K562 (cell line): Measurements from ENCODE around the gene KCTD1. TPM values are rescaled to one million over a fixed set of nuclear protein-coding genes. Genes with fewer than 3 reads are reported as not detected.

Experiments
- ATAC-seq: fragments of 200-7000 bp; cut with Tn5 transposase; 3 replicates; pipeline ENCODE4 v1.9.1; 2020; ENCODE audit warnings: moderate library complexity
- BruUV-seq: library from RNA; stranded (reverse); fragments of 400-500 nt; replicated peaks from 2 replicates; lab custom pipeline; 2021; lab: Mats Ljungman, UMichigan
- CTCF ChIA-PET: fragments of 300-600 bp; formaldehyde crosslinking; extraction: SDS; loops from one replicate; lab custom pipeline; 2021; ENCODE audit warnings: low intra/inter-chr PET ratio; lab: Yijun Ruan, JAX
- POLR2A ChIA-PET: fragments of 300-600, 350-650 bp; sonication (Branson Sonifier 250); formaldehyde crosslinking; extraction: SDS; loops from one replicate; lab custom pipeline; 2021; ENCODE audit warnings: antibody characterized with exemption, inconsistent platforms; lab: Yijun Ruan, JAX
- DNase-seq, 4 experiments: peaks; one replicate each; pipeline versions ENCODE4 v3.0.0 to v3.0.0-alpha.2; 2011 to 2018; ENCODE audit warnings: low spot score in 3 of 4, mixed read lengths in 3 of 4; ENCODE audit errors: extremely low read depth in 1 of 4
- FAIRE-seq: peaks from 2 replicates; lab custom pipeline; 2011; peaks lifted over from hg19 to GRCh38; lab: Jason Lieb, UNC
- H2AFZ ChIP-seq: 2 replicates; pipeline ENCODE4 v1.6.0; 2011; ENCODE audit warnings: low read depth, low read length, control low read depth, inconsistent platforms
- H3K27ac ChIP-seq: fragments of 200-600 bp; 3 replicates; pipeline ENCODE4 v1.8.0; 2011; ENCODE audit warnings: low read depth, mild to moderate bottlenecking, control low read depth, inconsistent platforms, low read length, moderate library complexity, mixed read lengths; ENCODE audit errors: extremely low read depth
- H3K27me3 ChIP-seq, 2 experiments: fragments of 300-600 bp in 1 of 2; 2 replicates in 1 of 2; 3 replicates in 1 of 2; pipeline versions ENCODE4 v1.6.0 to v1.8.0; 2011; ENCODE audit warnings: inconsistent platforms in 2 of 2, low read length in 2 of 2, mild to moderate bottlenecking in 1 of 2, mixed read lengths in 1 of 2, moderate library complexity in 1 of 2; ENCODE audit not compliant: control insufficient read depth in 2 of 2, insufficient read depth in 2 of 2
- H3K36me3 ChIP-seq: fragments of 300-600 bp; 3 replicates; pipeline ENCODE4 v1.8.0; 2011; ENCODE audit warnings: mild to moderate bottlenecking, low read length, inconsistent platforms; ENCODE audit not compliant: control insufficient read depth, insufficient read depth
- H3K4me1 ChIP-seq, 2 experiments: fragments of 200-600 bp in 1 of 2; replicated peaks in 1 of 2; 2 replicates in 1 of 2; 3 replicates in 1 of 2; pipeline versions ENCODE4 v1.5.1 to v1.8.0; 2011; ENCODE audit warnings: inconsistent platforms in 2 of 2, low read length in 2 of 2, mild to moderate bottlenecking in 1 of 2, mixed read lengths in 1 of 2, moderate library complexity in 1 of 2; ENCODE audit not compliant: control insufficient read depth in 2 of 2, insufficient read depth in 2 of 2
- H3K4me2 ChIP-seq: 2 replicates; pipeline ENCODE4 v1.6.1; 2011; ENCODE audit warnings: low read length, control low read depth, inconsistent platforms, mixed read lengths; ENCODE audit not compliant: insufficient read depth
- H3K4me3 ChIP-seq: fragments of 200-600 bp; sonication (generic), shearing (Covaris generic); 2 replicates; pipeline ENCODE4 v1.5.1; 2016; ENCODE audit warnings: control low read depth, inconsistent platforms
- H3K79me2 ChIP-seq: fragments of 200-600 bp; 3 replicates; pipeline ENCODE4 v1.8.0; 2011; ENCODE audit warnings: low read length, inconsistent platforms; ENCODE audit not compliant: control insufficient read depth, insufficient read depth
- H3K9ac ChIP-seq, 2 experiments: 2 replicates each; pipeline versions ENCODE4 v1.6.0 to v1.6.1; 2011; ENCODE audit warnings: low read depth in 2 of 2, low read length in 2 of 2, control low read depth in 1 of 2, inconsistent platforms in 1 of 2, mild to moderate bottlenecking in 1 of 2, mixed read lengths in 1 of 2; ENCODE audit not compliant: insufficient read depth in 1 of 2
- H3K9me1 ChIP-seq: one replicate; pipeline ENCODE4 v1.6.0; 2011; ENCODE audit warnings: inconsistent platforms, mild to moderate bottlenecking, low read length, moderate library complexity; ENCODE audit not compliant: control insufficient read depth, insufficient read depth
- H3K9me3 ChIP-seq: replicated peaks from 2 replicates; pipeline ENCODE4 v1.5.1; 2011; ENCODE audit warnings: low read depth, low read length, inconsistent platforms; ENCODE audit not compliant: control insufficient read depth, insufficient read depth
- H4K20me1 ChIP-seq: replicated peaks from 2 replicates; pipeline ENCODE4 v1.6.1; 2011; ENCODE audit warnings: low read length, inconsistent platforms, mixed read lengths; ENCODE audit not compliant: control insufficient read depth, insufficient read depth
- ARHGAP35 ChIP-seq: fragments of 450-650 bp; IDR thresholded peaks from 2 replicates; pipeline ENCODE4 v1.6.1; 2018; ENCODE audit not compliant: partially characterized antibody
- BMI1 ChIP-seq: fragments of 150-350 bp; IDR thresholded peaks from 2 replicates; pipeline ENCODE4 v1.6.1; 2014; ENCODE audit warnings: low read length
- CHCHD3 ChIP-seq: fragments of 250-450 bp; sonication (Bioruptor Pico); IDR thresholded peaks from 2 replicates; pipeline ENCODE4 v2.1.2; 2022; ENCODE audit warnings: mild to moderate bottlenecking
- HDAC2 ChIP-seq: fragments of 450-650 bp; IDR thresholded peaks from 2 replicates; pipeline ENCODE4 v1.6.1; 2016; ENCODE audit warnings: mild to moderate bottlenecking
- KLF13 ChIP-seq: fragments of 450-650 bp; IDR thresholded peaks from 2 replicates; pipeline ENCODE4 v1.6.1; 2016; ENCODE audit warnings: missing genetic modification characterization, low read depth, mild to moderate bottlenecking, missing compliant biosample characterization, moderate library complexity, borderline replicate concordance
- NFIC ChIP-seq: fragments of 450-650 bp; IDR thresholded peaks from 2 replicates; pipeline ENCODE4 v1.6.1; 2017; ENCODE audit warnings: mild to moderate bottlenecking, inconsistent platforms
- NRF1 ChIP-seq, 2 experiments: fragments of 450-650 bp; IDR thresholded peaks in 1 of 2; conservative IDR thresholded peaks in 1 of 2; 2 replicates each; pipeline ENCODE4 v1.6.1; 2014; ENCODE audit warnings: mild to moderate bottlenecking in 2 of 2
- SAFB ChIP-seq: fragments of 200-400 bp; formaldehyde crosslinking; IDR thresholded peaks from 2 replicates; pipeline ENCODE4 v1.6.1; 2017; ENCODE audit warnings: low read depth, low read length, borderline replicate concordance
- SPI1 ChIP-seq: IDR thresholded peaks from 2 replicates; pipeline ENCODE4 v1.6.1; 2011; ENCODE audit warnings: low read depth, low read length, control low read depth, borderline replicate concordance
- SRSF1 ChIP-seq: fragments of 200-400 bp; formaldehyde crosslinking; IDR thresholded peaks from 2 replicates; pipeline ENCODE4 v1.6.1; 2017; ENCODE audit warnings: mild to moderate bottlenecking, low read depth, low read length, moderate library complexity
- ZNF143 ChIP-seq: sonication (generic); formaldehyde crosslinking; IDR thresholded peaks from 2 replicates; pipeline ENCODE4 v1.9.0; 2022; ENCODE audit warnings: mild to moderate bottlenecking, missing genetic modification reagents
- ZNF75A ChIP-seq: fragments of 450-650 bp; formaldehyde crosslinking; IDR thresholded peaks from 2 replicates; pipeline ENCODE4 v1.4.0; 2020; ENCODE audit warnings: mild to moderate bottlenecking
- WGBS: fragments of 100-300 bp; shearing (Covaris generic); methylation state at CpG from one replicate; pipeline ENCODE4 v1.1.6; 2016; ENCODE audit warnings: low coverage, mixed read lengths; ENCODE audit not compliant: insufficient coverage; ENCODE audit errors: missing lambda C conversion rate; 5-methylcytosine and 5-hydroxymethylcytosine counted together
- in situ Hi-C: fragments of 300-500 bp; cut with MboI; formaldehyde crosslinking; loops from 4 replicates; pipeline ENCODE4 v1.15.0; 2018; ENCODE audit warnings: inconsistent platforms, mixed read lengths
- intact Hi-C: fragments of 100-400 bp; cut with micrococcal nuclease; formaldehyde crosslinking; loops from 2 replicates; pipeline ENCODE4 v1.14.2; 2022
- polyA plus RNA-seq, 8 experiments: library from polyadenylated mRNA; depleted of rRNA in 4 of 8; stranded (reverse) in 5 of 8; unstranded in 3 of 8; fragments of >200 nt; fragmentation: Nextera tagmentation in 2 of 8; fragmentation: Illumina TruSeq in 1 of 8; extraction: Ambion mirVana in 2 of 8; extraction: Trizol in 1 of 8; gene quantifications; 2 replicates each; pipeline versions ENCODE4 v1.2.1 to v1.2.3, GENCODE V29; 2011 to 2014; ENCODE audit warnings: inconsistent platforms in 1 of 8, missing spikeins in 1 of 8
- total RNA-seq, 7 experiments: library from RNA; depleted of rRNA in 6 of 7; stranded (reverse); fragments of >200 nt in 6 of 7; fragmentation: Illumina TruSeq in 2 of 7; extraction: Trizol in 2 of 7; gene quantifications; 2 replicates each; pipeline versions ENCODE4 v1.2.1 to v1.2.3, GENCODE V29; 2011 to 2021; ENCODE audit warnings: low replicate concordance in 1 of 7
- TF ChIP-seq, protein P1 (sequence below): fragments of 250-450 bp; sonication (Bioruptor Pico); IDR thresholded peaks from 2 replicates; pipeline ENCODE4 v1.8.0; 2021; ENCODE audit warnings: borderline replicate concordance, mild to moderate bottlenecking, moderate library complexity; ENCODE audit not compliant: poor library complexity, severe bottlenecking
- TF ChIP-seq, protein P2 (sequence below): fragments of 450-650 bp; IDR thresholded peaks from 2 replicates; pipeline ENCODE4 v1.6.1; 2014; ENCODE audit warnings: low read depth, mild to moderate bottlenecking, moderate library complexity, borderline replicate concordance
- TF ChIP-seq, protein P3 (sequence below), 2 experiments: fragments of 450-650 bp; IDR thresholded peaks; 2 replicates each; pipeline ENCODE4 v1.6.1; 2016
- TF ChIP-seq, protein P4 (sequence below): fragments of 450-650 bp; IDR thresholded peaks from 2 replicates; pipeline ENCODE4 v1.6.1; 2016; ENCODE audit warnings: antibody characterized with exemption

KCTD1 gene
- total and polyA plus RNA-seq, 9 of the 15 experiments (the other 6 are each of a cell fraction or from before 2014, with no cell fraction given) = not detected

DNA sequence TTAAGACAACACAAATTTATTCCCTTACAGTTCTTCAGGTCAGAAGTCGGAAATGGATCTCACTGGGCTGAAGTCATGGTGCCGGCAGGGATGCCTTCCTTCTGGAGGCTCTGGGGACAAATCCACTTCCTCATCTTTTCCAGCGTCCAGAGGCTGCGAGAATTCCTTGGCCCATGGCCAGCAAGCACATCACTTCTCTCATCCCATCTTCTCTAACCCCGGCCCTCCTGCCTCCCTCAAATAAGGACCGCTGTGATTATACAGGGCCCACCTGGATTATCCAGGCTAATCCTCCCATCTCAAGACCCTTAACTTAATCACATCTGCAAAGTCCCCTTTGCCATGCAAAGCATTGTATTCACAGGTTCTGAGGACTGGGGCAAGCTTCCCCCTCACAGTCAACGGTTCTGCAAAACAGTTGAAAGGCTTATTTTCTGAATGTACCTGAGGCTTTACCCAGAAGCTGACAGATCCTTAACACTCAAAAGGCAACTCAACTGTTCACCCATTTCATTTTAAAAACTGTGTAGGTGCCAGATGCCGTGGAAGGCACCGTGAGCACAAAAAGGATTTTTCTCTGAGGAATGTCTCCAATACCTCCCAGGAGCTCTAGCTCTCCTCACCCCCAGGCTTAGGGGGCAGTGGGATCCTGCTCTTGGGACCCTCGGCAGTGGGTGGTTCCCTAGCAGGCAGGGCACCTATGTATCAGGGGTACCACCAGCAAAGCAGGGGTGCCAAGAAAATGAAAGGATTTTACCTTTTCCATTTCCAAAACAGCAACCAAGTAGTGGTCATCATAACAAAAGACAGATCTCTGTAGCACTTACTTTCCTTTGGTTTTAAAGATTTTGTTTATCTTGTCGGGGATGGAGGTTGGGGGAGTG is 84.0 kb downstream of the KCTD1 start:
- WGBS = 1% methylated on average over 11 of the region's 11 CpGs
- no peak overlapping the region for H3K4me3 ChIP-seq
- H3K79me2 ChIP-seq = no peaks in the 10 kb centered on the region
- intact Hi-C loops (no loop called here), in situ Hi-C loops (no loop called here)
- no peak overlapping the region for H3K27ac ChIP-seq
- DNase-seq = no peak
- H3K36me3 ChIP-seq = no peaks in the 10 kb centered on the region
- H3K4me2 ChIP-seq = no peak overlapping the region
- no TSS peak for BruUV-seq
- POLR2A ChIA-PET = interaction anchor here (0.5 to 0.7 kb wide), 3 partner anchors 12 to 1961 kb away, joined by 3 to 5 read pairs (median 3); no protein-coding TSS in a partner anchor
- H3K9ac ChIP-seq = no peak overlapping the region
- no peak overlapping the region for H2AFZ ChIP-seq
- no peak for TF ChIP-seq HDAC2
- TF ChIP-seq SPI1 = peak; percentile 31; the same call in 1 of the 2 replicates
- TF ChIP-seq, protein P1, sequence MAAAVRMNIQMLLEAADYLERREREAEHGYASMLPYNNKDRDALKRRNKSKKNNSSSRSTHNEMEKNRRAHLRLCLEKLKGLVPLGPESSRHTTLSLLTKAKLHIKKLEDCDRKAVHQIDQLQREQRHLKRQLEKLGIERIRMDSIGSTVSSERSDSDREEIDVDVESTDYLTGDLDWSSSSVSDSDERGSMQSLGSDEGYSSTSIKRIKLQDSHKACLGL (CRISPR knock-in tag) = no peak
- no peak for TF ChIP-seq ZNF143 (CRISPR knock-in tag)
- TF ChIP-seq, protein P2, sequence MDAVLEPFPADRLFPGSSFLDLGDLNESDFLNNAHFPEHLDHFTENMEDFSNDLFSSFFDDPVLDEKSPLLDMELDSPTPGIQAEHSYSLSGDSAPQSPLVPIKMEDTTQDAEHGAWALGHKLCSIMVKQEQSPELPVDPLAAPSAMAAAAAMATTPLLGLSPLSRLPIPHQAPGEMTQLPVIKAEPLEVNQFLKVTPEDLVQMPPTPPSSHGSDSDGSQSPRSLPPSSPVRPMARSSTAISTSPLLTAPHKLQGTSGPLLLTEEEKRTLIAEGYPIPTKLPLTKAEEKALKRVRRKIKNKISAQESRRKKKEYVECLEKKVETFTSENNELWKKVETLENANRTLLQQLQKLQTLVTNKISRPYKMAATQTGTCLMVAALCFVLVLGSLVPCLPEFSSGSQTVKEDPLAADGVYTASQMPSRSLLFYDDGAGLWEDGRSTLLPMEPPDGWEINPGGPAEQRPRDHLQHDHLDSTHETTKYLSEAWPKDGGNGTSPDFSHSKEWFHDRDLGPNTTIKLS = no peak
- TF ChIP-seq KLF13 (tag) = no peak
- no peak for TF ChIP-seq SAFB
- no peak for TF ChIP-seq ARHGAP35
- no peak for TF ChIP-seq CHCHD3
- no peak for TF ChIP-seq BMI1
- no peak for TF ChIP-seq SRSF1
- TF ChIP-seq, protein P3, sequence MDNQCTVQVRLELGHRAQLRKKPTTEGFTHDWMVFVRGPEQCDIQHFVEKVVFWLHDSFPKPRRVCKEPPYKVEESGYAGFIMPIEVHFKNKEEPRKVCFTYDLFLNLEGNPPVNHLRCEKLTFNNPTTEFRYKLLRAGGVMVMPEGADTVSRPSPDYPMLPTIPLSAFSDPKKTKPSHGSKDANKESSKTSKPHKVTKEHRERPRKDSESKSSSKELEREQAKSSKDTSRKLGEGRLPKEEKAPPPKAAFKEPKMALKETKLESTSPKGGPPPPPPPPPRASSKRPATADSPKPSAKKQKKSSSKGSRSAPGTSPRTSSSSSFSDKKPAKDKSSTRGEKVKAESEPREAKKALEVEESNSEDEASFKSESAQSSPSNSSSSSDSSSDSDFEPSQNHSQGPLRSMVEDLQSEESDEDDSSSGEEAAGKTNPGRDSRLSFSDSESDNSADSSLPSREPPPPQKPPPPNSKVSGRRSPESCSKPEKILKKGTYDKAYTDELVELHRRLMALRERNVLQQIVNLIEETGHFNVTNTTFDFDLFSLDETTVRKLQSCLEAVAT (IDR thresholded peaks at IDR 0.05) = no peak
- TF ChIP-seq, protein P4, sequence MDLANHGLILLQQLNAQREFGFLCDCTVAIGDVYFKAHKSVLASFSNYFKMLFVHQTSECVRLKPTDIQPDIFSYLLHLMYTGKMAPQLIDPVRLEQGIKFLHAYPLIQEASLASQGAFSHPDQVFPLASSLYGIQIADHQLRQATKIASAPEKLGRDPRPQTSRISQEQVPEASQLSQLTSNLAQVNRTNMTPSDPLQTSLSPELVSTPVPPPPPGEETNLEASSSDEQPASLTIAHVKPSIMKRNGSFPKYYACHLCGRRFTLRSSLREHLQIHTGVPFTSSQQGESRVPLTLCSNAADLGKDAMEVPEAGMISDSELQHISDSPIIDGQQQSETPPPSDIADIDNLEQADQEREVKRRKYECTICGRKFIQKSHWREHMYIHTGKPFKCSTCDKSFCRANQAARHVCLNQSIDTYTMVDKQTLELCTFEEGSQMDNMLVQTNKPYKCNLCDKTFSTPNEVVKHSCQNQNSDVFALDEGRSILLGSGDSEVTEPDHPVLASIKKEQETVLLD = no peak
- no peak for TF ChIP-seq ZNF75A (CRISPR knock-in tag)
- peak; percentile 50 for TF ChIP-seq NFIC
- TF ChIP-seq NRF1 (conservative IDR thresholded peaks at IDR 0.05 in 1 of 2, IDR thresholded peaks at IDR 0.05 in 1 of 2) = no peak
- TF ChIP-seq, all 486 proteins: peak for 2
- no peaks in the 10 kb centered on the region for H3K9me1 ChIP-seq
- CTCF ChIA-PET = no interaction called here
- H3K9me3 ChIP-seq = no peaks in the 10 kb centered on the region
- no peaks in the 10 kb centered on the region for H3K4me1 ChIP-seq
- no peaks in the 10 kb centered on the region for H4K20me1 ChIP-seq
- no peak for ATAC-seq
- H3K27me3 ChIP-seq = peaks cover 2 to 21% of the 10 kb centered on the region in 2 experiments; a peak in 2 of 5 replicates
- no peak for FAIRE-seq
